ENCODE measurements around the gene PILRA. TPM values are rescaled to one million over a fixed set of nuclear protein-coding genes. Genes with fewer than 3 reads are reported as not detected.
"Not testable (repeated sequence)": the region's sequence is repeated elsewhere in the genome, so short reads cannot be mapped to it uniquely, and the experiment has no call there.

PILRA gene
- total RNA-seq, 1 donor from 2014 or later, result not detected

GRCh38 chr7:100358857-100359212 is 14.5 kb upstream of the PILRA start:
- DNase-seq (ENCODE audit: low read depth) (no peak), FAIRE-seq (no peak)
- Histone ChIP-seq H3K36me3 (ENCODE audit: control insufficient read depth, insufficient read depth, low read length) (peaks cover 41% of the 10 kb centered on the region), H3K27me3 (ENCODE audit: control insufficient read depth, insufficient read depth, low read length) (no peaks in the 10 kb centered on the region), H3K4me3 (ENCODE audit: low read depth, low read length) (no peak overlapping the region)
- no peak for TF ChIP-seq CTCF (IDR thresholded peaks at IDR 0.05; ENCODE audit: insufficient read depth, low read length, severe bottlenecking)

GRCh38 chr7:100360135-100360854 is 13.0 kb upstream of the PILRA start:
- FAIRE-seq, result no peak

DNA sequence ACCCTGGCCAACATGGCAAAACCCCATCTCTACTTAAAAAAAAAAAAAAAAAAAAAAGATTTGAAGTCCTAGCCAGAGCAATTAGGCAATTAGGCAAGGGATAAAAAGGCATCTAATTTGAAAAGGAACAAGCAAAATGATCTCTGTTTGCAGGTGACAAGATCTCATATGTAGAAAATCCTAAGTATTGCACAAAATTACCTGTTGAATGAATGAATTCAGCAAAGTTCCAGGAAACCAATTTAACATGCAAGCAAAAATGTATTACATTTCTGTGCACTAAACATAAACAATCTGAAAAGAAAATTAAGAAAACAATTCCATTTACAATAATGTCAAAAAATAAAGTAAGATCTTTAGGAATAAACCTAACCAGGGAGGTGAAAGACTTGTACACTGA is 10.2 kb upstream of the PILRA start:
- no peak for DNase-seq (ENCODE audit: low read depth)
- no peaks in the 10 kb centered on the region for H3K27me3 ChIP-seq (ENCODE audit: control insufficient read depth, insufficient read depth, low read length)
- no peak overlapping the region for H3K4me3 ChIP-seq (ENCODE audit: low read depth, low read length)
- no peak for FAIRE-seq
- H3K36me3 ChIP-seq (ENCODE audit: control insufficient read depth, insufficient read depth, low read length), result peaks cover 15% of the 10 kb centered on the region
- no peak for TF ChIP-seq CTCF (IDR thresholded peaks at IDR 0.05; ENCODE audit: insufficient read depth, low read length, severe bottlenecking)

More at GRCh38 chr7:100360135-100360854, 13.0 kb upstream of the PILRA start:
- no peaks in the 10 kb centered on the region for H3K27me3 ChIP-seq (ENCODE audit: control insufficient read depth, insufficient read depth, low read length)
- no peak for TF ChIP-seq CTCF (IDR thresholded peaks at IDR 0.05; ENCODE audit: insufficient read depth, low read length, severe bottlenecking)
- peaks cover 30% of the 10 kb centered on the region for H3K36me3 ChIP-seq (ENCODE audit: control insufficient read depth, insufficient read depth, low read length)
- H3K4me3 ChIP-seq (ENCODE audit: low read depth, low read length), result no peak overlapping the region
- no peak for DNase-seq (ENCODE audit: low read depth)

DNA sequence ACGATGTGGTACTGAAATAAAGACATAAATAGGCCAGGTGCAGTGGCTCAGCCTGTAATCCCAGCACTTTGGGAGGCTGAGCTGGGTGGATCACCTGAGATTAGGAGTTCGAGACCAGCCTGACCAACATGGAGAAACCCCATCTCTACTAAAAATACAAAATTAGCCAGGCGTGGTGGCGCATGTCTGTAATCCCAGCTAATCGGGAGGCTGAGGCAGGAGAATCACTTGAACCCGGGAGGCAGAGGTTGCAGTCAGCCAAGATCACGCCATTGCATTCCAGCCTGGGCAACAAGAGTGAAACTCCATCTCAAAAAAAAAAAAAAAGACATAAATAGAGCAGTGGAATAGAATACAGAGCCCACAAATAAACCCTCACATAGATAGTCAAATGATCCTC is 9.5 kb upstream of the PILRA start:
- peaks cover 12% of the 10 kb centered on the region for H3K36me3 ChIP-seq (ENCODE audit: control insufficient read depth, insufficient read depth, low read length)
- H3K27me3 ChIP-seq (ENCODE audit: control insufficient read depth, insufficient read depth, low read length); H3K4me3 ChIP-seq (ENCODE audit: low read depth, low read length); FAIRE-seq; DNase-seq (ENCODE audit: low read depth): not testable (repeated sequence)

DNA sequence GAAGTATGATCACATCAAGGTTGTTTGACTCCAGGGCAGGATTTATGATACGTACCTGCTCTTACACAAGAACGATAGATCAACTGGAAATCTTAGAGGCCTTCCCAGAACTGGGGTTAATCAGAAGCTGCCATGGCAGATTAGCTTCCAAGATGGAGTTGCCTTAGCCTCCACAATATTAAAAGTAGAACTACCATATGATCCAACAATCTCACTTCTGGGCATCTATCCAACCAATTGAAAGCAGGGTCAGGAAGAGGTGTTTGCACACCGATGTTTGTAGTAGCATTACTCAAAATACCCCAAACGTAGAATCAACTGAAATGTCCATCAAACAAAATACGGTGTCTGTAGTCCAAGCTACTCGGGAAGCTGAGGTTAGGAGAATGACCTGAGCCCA is 8.8 kb upstream of the PILRA start:
- Histone ChIP-seq H3K36me3 (ENCODE audit: control insufficient read depth, insufficient read depth, low read length) (peaks cover 5% of the 10 kb centered on the region), H3K4me3 (ENCODE audit: low read depth, low read length) (no peak overlapping the region), H3K27me3 (ENCODE audit: control insufficient read depth, insufficient read depth, low read length) (no peaks in the 10 kb centered on the region)
- FAIRE-seq (no peak), DNase-seq (ENCODE audit: low read depth) (no peak)
- TF ChIP-seq CTCF (IDR thresholded peaks at IDR 0.05; ENCODE audit: insufficient read depth, low read length, severe bottlenecking), result no peak

DNA sequence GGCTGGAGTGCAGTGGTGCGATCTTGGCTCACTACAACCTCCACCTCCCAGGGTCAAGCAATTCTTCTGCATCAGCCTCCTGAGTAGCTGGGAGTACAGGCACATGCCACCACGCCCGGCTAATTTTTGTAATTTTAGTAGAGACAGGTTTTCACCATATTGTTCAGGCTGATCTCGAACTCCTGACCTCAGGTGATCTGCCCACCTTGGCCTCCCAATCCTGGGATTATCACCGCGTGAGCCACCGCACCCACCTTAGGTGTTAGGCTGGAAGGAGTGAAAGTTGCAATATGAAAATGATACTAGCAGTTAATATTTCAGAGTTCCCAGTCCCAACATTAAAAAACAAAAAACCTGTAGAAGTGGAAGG is 7.3 kb upstream of the PILRA start:
- H3K36me3 ChIP-seq (ENCODE audit: control insufficient read depth, insufficient read depth, low read length); DNase-seq (ENCODE audit: low read depth); H3K4me3 ChIP-seq (ENCODE audit: low read depth, low read length); FAIRE-seq; H3K27me3 ChIP-seq (ENCODE audit: control insufficient read depth, insufficient read depth, low read length): not testable (repeated sequence)
